Stimulated activated CD4-positive, alpha-beta T cell treated with anti-CD3 and anti-CD28 coated beads, Interleukin-2, amount 100 ng/mL, for 24 hours (primary cell): ENCODE results near the gene MED13.

Experiments used
- DNase-seq, 2 donors: peaks; one replicate each; pipeline ENCODE4 v3.0.0-alpha.2; 2020

MED13 gene, protein sequence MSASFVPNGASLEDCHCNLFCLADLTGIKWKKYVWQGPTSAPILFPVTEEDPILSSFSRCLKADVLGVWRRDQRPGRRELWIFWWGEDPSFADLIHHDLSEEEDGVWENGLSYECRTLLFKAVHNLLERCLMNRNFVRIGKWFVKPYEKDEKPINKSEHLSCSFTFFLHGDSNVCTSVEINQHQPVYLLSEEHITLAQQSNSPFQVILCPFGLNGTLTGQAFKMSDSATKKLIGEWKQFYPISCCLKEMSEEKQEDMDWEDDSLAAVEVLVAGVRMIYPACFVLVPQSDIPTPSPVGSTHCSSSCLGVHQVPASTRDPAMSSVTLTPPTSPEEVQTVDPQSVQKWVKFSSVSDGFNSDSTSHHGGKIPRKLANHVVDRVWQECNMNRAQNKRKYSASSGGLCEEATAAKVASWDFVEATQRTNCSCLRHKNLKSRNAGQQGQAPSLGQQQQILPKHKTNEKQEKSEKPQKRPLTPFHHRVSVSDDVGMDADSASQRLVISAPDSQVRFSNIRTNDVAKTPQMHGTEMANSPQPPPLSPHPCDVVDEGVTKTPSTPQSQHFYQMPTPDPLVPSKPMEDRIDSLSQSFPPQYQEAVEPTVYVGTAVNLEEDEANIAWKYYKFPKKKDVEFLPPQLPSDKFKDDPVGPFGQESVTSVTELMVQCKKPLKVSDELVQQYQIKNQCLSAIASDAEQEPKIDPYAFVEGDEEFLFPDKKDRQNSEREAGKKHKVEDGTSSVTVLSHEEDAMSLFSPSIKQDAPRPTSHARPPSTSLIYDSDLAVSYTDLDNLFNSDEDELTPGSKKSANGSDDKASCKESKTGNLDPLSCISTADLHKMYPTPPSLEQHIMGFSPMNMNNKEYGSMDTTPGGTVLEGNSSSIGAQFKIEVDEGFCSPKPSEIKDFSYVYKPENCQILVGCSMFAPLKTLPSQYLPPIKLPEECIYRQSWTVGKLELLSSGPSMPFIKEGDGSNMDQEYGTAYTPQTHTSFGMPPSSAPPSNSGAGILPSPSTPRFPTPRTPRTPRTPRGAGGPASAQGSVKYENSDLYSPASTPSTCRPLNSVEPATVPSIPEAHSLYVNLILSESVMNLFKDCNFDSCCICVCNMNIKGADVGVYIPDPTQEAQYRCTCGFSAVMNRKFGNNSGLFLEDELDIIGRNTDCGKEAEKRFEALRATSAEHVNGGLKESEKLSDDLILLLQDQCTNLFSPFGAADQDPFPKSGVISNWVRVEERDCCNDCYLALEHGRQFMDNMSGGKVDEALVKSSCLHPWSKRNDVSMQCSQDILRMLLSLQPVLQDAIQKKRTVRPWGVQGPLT (N-terminal part only)

DNA sequence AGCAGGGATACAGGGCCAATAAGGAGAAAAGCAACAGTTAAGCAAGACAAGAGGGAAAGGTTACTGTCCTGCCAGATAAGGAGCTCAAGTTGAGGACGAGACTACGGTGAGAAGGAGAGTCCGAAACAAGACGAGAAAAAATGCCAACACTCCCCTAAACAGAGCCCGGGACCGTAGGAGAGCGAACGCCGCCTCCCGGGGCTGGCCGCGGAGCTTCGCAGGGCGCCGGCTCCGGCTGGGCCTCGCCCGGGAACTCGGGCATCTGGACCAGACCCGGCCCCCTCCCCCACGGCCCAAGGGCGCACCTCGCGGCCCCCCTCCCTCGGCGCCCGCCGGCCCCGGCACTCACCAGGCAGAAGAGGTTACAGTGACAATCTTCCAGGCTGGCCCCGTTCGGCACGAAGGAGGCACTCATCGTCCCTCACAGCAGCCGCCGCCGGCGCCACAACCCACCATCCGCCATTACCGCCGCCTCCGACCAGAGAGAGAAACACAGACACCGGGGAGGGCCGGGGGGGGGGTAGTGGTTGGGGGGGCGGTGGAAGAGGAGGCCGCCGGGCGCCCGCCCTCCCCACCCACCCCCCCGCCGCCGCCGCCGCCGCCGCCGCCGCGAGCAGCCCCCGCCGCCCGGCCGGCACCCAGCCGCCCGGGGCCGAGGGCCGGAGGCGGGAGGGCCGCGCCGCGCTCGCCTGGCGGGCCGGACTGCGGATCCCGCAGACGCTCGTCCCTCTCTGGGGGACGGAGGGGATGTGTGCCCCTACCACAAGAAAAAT lies at the start of gene MED13:
Gene MED13, minus strand, starts transcription at position 488 of the 773 bp plus-strand sequence. Its CDS starts 73 bp downstream, at position 415.
- DNase-seq, result peak; percentile 58 to 64

DNA sequence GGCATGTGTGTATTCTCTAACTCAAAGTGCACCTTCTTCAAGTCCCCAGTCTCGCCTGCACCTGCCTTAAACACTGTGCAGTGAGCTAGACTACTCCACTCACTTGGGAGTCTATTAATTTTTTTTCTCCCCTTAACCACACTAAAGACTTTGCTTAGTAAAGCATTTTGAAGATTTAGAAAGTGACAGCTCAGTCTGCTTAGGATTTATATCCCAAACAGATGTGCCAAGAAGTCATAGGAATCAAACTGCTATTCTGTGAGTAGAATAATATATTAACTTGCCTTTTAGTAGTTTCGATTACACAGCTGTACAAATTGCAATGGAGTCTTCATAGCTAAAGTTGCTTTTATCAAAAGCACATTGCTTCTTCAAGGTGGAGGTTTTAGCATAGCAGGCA lies 47.2 kb upstream of the MED13 start:
- no peak for DNase-seq

DNA sequence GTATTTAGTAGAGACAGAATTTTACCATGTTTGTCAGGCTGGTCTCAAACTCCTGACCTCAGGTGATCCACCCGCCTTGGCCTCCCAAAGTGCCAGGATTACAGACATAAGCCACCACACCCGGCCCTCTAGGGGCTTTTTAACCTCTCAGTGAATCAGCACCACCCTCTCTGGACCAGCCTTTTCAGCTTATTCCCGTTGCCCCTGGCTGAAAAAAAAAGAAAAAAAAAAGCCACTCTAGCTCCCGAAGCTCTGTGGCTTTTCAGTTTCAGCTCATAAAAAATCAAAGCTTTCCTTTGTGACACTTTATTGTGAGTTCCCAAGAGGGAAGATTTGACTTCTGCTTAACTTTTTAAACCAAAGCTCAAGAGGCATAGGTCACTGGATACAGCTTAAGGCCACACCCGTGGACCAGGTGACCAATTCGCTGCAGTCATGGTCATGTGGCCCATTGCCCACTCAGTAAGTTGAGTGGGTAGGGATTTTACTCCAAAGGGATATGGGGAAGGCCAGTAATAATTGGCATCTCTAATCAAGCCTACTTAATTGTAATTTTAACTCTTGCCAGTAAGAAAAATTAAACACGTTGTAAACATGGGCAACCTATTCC lies 46.6 kb upstream of the MED13 start:
- DNase-seq, result no peak

DNA sequence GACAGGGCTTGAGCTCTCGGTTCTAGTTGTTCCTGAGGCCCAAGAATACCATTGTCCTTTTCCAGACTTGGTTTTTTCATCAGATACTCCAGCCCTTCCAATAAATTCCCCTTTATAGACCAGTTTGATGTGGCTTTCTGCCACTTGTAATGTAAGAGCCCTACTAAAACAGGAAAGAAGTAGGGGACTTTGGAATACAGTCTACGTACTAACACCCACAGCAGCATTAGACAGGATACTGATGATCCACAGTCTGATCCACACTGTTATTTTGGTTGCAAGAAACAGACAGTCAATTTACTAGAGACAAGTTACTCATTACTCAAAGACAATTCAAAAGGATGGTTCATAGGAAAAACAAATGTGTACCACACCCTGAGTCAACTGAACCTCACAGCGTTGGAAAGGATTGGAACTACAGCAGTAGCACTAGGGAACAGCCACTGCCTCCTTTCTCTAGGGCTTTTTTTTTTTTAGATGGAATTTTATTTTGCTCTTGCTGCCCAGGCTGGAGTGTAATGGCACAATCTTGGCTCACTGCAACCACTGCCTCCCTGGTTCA lies 45.9 kb upstream of the MED13 start:
- no peak for DNase-seq

DNA sequence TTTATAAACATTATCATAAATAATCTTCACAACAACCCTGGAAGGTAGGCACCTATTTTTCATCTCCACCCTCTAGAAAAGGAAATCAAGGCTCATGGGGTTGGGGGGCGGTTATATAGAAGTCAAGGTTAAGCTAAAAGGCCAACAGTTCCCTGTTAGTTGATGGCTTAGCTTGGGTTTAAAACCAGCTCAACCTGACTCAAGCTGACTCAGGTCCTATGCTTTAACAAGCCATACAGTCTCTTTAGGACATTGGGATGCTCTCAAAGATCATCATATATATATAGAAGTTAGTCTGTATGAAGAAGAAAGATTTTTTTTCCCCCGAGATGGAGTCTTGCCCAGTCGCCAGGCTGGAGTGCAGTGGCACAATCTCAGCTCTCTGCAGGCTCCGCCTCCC lies 44.8 kb upstream of the MED13 start:
- no peak for DNase-seq

DNA sequence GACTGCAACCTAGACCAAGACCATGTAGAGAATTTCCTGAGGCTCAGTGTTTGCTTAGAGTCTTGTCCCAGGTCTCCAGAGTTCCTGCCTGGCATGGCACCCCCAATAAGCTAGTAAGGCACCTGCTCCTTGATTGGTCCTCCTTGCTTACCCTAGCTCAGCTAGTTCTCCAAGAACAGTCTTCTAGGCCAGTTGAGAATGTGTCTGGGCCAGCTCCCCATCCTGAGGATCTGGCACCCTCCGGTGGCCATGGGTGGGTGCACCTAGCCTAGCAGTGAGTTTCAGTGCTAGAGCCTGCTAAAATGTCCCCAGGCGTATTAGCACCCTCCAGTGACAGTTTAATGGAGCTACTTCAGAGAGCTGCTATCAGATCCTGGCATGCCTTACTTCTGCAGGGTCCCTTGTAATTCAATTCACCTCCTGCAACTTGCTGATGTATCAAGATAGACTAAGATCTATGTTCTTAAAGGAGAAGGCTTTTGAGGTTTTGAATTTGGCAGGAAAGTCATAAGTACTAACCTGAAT lies 44.4 kb upstream of the MED13 start:
- peak; percentile 36 to 65 for DNase-seq

DNA sequence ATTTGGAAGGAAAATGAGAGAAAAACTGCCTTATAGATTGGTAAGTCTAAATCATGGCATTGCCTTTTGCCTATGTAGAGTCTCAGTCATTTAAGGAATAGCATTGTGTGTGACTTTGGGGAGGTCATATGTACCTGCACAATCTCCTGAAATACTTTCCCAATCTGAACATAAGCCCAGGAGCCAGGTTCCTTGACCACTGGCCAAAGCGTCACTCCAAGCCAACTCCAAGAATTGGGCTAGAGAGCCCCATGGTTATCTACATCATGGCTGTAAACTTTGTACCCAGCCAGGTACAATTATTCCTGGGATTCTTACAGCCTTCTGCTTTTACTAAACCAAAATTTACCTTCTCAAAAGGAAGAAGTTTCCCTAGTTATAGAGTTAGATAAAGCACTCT lies 40.8 kb upstream of the MED13 start:
- DNase-seq, result no peak

DNA sequence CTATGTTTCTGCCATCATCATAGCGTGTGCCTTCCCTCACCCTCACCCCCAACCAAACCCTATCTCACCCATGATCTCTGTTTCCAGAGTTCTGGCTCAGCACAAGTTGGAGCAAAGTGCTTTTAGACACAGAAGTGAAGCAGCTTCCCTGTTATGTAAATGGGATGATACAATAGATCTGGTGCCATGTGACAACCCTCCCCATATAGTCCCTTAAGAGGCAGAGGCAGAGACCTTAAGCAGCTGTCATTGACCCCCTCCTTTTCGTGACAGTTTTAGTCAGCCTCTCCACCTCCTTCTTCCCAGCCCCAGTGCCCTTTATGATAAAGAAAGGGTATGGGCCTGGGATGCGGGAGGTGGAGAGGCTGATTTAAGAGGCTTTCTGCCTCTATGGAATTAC lies 40.3 kb upstream of the MED13 start:
- no peak for DNase-seq

DNA sequence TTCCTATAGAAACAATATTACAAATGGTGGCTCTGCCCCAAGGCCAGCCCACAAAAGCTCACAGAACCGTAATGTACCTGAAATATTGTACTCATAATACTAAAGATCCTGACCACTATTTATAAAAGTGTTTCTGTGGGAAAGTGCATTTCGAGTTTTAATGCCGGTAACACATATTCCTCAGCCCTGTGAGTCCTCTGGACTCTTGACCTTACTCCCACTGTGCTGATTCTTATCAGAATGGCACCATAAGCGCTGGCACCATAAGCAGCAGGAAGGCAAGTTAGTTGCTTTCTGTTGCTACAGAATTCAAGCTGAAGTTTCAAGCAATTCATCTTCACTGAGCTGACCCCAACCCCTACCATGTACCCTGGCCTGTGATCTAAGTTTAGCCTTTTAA lies 36.4 kb upstream of the MED13 start:
- no peak for DNase-seq

DNA sequence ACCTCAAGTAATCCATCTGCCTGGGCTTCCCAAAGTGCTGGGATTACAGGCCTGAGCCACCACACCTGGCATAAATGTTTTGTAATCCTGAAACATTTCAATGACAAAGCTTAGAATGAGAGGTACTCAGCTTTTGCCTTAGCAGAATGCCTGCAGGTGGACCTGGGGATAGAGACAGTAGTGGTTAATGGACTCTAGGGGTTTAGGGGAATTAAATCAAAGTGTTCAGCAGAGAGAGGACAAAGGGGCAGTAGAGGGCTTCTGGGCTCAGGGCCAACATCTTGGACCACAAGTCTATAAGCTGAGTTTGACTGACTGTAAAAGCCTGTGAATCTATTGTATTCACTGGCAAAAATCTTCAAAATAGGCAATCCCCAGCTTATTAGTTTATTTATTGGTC lies 36.0 kb upstream of the MED13 start:
- DNase-seq, result no peak

DNA sequence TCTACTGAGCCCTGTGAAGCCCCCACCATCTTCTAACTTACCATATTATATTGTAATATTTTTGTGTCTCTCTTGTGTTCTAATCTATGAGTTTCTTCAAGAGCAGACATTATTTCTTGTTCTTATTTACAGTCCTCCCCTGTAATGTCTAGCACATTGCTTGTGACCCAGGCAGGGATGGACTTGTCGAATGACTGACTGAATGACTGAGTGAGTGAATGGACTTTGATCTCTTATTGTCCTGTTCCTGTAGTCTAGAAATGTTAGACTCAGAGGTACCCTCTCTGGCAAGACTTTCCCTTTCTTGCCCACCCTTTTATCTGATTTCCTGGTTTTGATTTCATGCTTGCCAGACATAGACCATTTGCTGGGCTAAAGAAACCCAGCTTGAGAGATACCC lies 35.0 kb upstream of the MED13 start:
- no peak for DNase-seq

DNA sequence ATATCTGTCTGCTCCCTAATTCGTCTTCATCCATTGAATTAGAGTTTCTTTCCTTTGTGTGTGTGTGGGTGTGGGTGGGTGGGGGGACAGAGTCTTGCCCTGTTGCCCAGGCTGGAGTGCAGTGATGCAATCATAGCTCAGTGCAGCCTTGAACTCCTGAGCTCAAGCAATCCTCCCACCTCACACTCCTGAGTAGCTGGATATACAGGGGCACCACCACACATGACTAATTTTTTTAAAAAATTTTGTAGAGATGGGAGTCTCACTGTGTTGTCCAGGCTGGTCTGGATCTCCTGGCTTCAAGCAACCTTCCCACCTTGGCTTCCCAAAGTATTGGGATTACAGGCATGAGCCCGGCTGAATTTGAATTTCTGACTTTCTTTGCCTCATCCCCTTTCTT lies 34.5 kb upstream of the MED13 start:
- no peak for DNase-seq

DNA sequence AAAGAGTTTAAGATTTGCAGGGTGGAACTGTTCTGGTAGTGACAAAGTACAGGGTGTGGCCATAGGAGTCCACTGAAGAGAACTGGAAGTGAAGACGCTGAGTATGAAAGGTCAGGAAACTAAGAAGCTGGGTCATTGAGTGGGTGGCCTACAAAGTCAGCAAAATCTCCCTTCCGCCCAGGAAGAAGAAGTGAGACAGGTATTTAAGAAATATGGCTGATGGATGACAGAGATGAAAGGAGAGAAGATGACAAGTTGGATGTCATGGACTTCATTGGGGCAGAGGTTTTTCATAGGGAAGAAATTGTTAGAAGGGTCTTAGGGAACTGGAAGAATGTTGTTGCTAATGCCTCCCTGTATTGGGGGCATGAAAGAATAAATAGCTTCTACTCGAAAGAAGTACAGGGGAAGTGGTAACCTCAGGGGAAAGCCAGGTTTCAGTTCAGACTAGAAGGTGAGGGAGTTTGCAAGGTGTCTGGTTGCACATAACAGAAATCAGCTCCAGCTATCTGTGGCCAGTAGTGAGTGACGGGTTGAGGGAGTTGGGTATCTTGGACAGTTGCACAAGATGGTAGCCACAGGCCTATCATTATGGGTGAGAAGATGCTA lies 33.6 kb upstream of the MED13 start:
- no peak for DNase-seq

DNA sequence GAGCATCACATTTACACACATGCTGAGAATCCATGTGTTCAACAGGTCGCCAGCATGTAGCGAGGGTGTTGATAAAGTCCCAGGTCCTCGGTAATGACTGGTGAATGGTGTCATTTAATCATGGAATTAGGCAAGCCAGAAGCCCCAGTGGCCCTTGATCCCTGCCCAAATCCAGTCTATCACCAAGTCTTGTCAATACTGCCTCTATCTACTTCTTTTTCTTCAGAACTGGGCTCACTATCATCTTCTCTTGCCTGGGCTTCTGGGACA lies 31.3 kb upstream of the MED13 start:
- DNase-seq, result no peak

DNA sequence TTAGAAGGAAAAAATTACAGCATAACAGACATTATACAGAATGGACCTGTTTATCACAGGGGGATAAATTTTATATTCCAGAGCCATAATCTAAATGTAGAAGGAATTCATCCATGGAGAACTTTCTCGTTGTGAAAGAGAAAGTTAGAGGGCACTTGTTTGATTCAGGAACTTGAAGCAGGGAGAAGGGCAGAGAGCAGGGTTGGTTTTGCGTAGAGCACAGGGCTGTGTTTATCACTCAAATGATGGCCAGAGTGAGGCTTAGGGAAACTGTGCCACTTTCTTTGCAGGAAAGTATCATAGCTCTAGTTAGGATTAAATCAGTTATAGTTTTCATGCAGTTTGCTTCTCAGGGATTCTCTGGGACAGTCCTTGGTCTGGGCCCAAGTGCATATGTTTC lies 29.1 kb upstream of the MED13 start:
- DNase-seq, result no peak

DNA sequence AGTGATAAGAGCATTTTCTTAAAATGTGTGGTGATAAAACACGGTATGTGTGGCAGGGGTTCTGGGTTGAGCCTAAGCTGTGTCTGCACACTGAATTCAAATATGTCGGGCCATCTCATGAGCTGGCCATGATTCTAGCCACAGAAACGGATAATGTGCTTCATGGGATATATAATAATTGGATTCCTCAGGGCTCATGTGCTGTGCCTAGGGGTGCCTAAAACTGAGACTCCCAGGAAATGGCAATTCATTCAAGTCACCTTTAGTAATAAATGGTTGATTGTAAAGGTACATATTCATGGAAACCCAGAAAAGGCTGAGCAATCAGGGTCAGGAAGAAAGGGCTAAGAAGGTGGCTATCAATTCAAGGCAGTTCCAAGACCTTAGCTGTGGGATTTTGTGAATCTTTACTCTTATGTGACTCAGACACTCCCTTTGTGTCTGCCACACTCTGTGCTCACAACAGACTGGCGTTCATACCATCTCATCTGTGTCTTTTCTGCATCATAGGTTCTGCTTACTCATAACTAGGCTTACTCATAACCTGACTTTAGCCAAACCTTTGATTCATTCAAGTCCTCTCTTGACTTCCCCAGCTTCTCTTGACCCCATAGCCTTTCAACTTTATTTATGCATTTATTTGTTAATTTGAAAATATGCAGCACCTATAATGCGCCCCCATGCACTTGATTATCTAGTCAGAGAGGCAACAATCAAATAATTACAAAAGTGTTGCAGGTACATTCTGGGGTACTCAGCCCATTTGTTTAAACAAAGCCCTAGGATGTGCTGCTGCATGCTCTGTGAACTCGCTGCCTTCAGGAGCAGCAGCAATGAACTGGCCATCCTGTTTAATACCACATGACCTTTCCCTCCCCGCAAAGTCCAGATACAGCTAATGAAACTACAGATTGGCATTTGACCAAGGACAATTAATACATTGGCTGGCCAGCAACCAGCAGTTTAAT lies 28.4 kb upstream of the MED13 start:
- peak in 1 of 2 donors; percentile 5 for DNase-seq

DNA sequence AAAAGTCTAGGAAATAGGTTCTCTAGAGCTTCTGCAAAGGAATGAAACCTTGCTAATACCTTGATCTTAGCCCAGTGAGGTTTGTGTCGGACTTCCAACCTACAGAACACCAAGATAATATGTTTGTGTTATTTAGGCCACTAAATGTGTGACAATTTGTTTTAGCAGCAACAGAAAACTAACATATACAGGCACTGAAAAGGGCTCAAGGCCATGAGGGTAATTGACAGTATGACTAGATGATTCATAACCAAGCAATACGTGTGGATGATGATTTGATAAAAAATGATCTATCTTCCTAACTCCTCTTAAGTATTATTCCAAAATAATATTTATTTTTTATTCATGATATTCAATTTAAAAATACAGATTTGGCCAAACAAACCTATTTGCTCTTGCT lies 27.7 kb upstream of the MED13 start:
- no peak for DNase-seq

DNA sequence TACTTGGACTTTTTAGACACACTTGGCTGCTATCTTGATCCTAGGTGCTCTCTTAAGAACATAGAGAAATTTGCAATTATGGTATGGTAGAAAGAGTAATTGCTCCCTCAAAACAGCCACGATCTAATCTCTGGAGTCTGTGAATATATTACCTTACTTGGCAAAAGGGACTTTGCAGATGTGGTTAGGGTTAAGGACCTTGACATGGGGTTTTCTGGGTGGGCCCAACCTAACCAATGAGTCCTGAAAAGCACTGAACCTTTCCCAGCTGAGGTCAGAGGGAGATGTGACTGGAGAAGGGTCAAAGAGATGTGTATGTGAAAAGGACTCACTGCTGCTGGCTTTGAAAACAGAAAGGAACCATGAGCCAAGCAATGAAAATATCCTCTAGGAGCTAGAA lies 26.7 kb upstream of the MED13 start:
- no peak for DNase-seq

DNA sequence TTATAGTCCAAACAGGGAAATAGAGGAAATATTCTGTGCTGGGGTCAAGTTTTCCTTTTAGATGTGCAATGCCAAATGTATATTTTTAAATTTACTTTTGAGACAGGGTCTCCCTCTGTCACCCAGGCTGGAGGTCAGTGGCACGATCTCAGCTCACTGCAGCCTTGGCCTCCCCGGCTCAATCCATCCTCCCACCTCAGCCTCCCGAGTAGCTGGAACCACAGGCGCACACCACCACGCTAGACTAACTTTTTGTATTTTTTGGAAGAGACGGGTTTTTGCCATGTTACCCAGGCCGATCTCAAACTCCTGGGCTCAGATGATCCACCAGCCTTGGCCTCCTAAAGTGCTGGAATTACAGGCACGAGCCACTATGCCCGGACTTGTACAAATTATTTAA lies 25.8 kb upstream of the MED13 start:
- DNase-seq, result no peak
